Gastroesophageal sphincter (tissue), 3 donors: ENCODE measurements around the gene AMBN.

Source experiments
- CTCF ChIP-seq, 4 experiments: fragments of 200-600 bp in 2 of 4; fragments of 450-650 bp in 2 of 4; sonication (generic) in 1 of 4; IDR thresholded peaks; one replicate each; pipeline ENCODE4 v1.5.1; 2017 to 2019; ENCODE audit warnings: antibody characterized with exemption in 4 of 4, mild to moderate bottlenecking in 2 of 4, moderate library complexity in 2 of 4
- EP300 ChIP-seq: sonication (generic); formaldehyde crosslinking; IDR thresholded peaks from one replicate; pipeline ENCODE4 v1.6.1; 2017; ENCODE audit warnings: antibody characterized with exemption, mild to moderate bottlenecking

- TF ChIP-seq EP300 (no peak), CTCF (IDR thresholded peaks at IDR 0.05) (no peak)
These were observed 16.1 kb upstream of the AMBN start for GRCh38 chr4:70575964-70576363.
